Fibroblast of skin of left biceps (primary cell): ENCODE results near the gene IZUMO1R.
"Not testable (repeated sequence)": the region's sequence is repeated elsewhere in the genome, so short reads cannot be mapped to it uniquely, and the experiment has no call there.

Experiments
- DNase-seq, 2 experiments: peaks; one replicate each; pipeline ENCODE4 v3.0.0-alpha.2; 2013; ENCODE audit warnings: low read depth in 2 of 2

IZUMO1R gene

DNA sequence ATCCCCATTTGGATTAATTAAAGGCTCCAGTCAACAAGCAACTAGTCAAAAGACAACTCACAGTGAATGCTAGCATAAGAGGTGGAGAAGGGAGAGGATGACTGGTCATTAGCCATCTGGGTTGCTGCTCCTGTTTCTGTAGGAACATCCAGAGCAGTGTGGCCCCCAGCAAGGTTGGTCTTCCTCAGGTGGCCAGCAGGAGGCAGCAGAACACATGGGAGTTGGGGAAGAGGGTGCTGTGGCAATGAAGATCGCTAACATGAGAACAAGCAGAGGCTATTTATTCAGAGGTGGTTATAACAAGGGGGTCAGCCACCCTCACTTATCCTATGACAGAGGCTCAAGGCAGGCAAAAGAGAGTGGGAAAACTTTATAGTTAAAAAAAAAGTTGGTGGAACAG lies 21.3 kb downstream of the IZUMO1R start:
- no peak for DNase-seq

DNA sequence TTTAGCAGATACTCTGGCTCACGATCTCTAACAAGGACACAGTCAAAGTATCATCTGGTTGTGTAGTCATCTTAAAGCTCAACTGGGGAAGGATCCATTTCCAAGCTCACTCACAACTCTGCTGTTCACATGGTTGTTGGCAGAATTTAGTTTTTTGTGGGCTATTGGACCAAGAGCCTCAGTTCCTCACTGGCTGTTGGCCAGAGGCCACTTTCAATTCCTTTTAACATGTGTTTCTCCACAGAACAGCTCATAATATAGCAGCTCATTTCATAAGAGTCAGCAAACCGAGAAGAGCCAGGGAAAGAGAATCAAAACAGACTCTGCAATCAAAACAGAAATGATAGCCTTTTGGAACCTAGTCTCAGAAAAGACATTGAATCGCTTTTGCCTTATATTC lies 22.6 kb downstream of the IZUMO1R start:
- DNase-seq, result no peak

DNA sequence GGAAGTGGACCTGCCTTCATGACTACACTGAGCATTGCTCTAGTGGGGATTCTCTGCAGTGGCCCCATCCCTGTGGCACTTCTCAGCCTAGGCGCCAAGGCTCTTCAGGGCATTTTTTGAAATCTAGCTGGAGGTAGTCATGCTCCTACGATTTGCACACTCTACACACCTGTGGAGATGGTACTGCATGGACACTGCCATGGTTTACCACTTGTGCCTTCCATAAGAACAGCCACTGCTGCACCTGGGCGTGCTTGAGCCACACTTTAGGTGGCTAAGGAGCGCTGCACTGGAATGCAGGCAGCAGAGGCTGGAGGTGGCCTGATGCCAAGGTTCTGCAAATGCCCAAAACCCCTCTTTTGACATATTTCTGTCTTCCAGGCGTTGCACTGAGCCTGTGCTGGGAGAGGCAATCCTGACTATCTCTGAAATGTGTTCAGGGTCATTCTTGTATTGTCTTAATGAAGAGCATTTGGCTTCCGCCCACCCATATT lies 24.3 kb downstream of the IZUMO1R start:
- DNase-seq, result no peak

DNA sequence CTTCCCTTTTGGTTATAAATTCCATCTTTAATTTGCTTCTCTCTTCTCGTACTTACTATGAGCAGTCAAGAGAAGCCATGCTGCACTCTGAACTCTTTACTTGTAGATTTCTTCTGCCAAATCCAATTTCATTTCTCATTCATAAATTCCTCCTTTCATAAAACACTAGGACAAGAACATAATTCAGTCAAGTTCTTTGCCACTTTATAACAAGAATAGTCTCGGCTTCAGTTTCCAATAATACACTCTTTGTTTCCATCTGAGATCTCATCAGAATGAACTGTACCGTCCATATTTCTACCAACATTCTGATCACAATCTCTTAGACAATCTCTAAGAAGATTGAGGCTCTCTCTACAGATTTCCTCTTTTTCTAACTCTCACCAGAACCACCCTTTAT lies 25.1 kb downstream of the IZUMO1R start:
- DNase-seq, result no peak

DNA sequence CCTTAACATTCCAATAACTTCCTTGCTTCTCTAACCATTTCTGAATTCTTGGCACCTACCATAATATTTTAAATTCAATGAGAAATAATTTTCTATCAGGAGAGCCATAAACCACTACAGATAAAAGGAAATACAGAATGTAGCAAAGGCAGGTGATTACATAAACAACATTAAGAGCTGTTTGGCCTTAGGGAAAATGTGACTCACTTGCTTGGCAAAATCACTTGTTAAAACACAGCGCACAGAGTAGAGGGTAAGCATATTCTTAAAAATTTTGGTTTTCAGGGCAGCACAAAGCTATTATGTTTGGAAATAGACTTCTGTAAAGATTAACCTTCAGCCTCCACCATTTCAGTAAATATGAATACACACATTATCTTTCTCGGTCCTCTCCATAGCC lies 26.4 kb downstream of the IZUMO1R start:
- no peak for DNase-seq

DNA sequence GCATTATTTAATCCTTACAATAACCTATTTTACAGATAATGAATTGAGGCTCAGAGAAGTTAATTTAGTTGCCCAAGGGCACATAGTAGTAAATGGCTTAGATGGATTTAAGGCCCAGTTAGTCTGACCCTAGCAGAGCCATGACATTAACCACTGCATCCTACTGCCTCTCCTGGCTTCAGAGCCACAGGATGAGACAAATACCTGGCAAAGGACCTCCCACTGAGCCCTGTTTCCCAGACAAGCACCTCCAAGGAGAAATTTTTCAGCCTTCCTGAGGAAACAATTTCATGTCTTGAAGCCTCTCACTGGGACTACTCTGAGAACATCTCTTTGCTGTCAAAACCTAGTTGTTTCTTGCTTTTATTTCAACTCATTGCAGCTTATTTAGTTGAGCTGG lies 28.4 kb downstream of the IZUMO1R start:
- no peak for DNase-seq

DNA sequence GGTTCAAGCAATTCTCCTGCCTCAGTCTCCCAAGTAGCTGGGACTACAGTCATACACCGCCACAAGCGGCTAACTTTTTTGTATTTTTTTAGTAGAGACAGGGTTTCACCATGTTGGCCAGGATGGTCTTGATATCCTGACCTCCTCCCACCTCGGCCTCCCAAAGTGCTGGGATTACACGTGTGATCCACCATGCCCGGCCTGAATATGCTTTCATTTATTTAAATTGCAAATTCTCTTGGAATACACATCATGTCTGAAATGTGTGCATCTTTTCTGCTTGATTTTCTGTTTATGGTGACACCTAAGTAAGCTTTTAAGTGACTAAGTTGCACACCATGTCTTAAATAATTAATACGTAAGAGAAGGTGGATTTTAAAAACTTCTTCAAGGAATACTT lies 31.7 kb downstream of the IZUMO1R start:
- no peak for DNase-seq

DNA sequence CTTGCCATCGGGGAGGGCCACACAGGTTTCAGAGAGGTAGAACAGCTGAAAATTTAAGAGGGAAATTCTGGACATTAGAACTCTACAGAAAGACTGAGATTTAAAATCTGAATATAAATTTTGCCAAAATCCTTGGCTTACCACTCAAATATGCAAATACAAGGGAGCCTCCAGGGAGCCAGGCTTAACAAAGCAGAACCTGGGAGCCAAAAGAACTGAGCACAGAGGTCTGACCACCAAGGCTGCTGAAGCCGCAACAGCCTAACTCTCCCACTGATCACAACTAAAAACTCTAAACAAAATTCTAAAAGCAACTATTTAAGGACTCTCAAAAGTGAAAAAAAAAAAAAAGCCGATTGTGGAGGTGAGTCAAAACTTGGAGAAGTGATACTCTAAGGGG lies 34.3 kb downstream of the IZUMO1R start:
- no peak for DNase-seq

DNA sequence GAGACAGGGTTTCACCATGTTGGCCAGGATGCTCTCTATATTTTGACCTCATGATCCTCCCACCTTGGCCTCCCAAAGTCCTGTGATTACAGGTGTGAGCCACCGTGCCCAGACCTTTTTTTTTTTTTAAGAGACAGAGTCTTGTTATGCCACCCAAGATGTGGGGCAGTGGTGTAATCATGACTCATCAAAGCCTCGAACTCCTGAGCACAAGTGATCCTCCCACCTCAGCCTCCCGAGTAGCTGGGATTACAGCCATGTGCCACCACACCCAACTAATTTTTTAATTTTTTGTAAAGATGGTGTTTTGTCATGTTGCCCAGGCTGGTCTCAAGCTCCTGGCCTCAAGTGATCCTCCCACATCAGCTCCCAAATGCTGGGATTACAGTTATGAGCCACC lies 37.9 kb downstream of the IZUMO1R start:
- no peak for DNase-seq

DNA sequence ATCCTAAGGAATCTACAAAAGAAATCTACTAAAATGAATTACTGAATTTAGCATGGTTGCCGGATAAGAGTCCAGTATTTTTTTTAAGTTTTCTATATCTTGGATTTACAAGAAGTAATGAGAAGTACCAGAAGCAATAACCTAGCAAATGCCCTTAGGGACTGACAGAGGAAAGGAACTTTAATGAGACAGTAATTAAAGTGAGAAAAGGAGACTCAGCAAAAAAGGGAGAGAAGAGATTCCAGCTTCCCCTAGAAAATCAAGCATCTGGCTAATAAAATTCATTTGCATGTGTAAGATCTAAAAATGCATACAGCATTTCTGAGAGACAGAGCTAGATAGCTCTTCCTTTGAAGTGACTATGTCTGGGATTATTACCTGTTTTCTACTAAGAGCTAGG lies 39.1 kb downstream of the IZUMO1R start:
- DNase-seq, result no peak

DNA sequence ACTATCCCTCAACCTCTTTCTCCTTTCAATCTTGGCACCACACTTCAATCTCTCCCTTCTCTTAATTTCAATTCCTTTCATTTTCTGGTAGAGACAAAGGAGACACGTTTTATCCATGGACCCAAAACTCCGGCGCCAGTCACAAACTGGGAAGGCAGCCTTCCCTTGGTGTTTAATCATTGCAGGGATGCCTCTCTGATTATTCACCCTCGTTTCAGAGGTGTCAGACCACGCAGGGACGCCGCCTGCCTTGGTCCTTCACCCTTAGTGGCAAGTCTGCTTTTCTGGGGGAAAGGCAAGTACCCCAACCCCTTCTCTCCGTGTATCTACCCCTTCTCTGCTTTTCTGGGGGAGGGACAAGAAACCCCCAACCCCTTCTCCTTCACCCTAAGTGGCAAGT lies 41.9 kb downstream of the IZUMO1R start:
- DNase-seq, result not testable (repeated sequence)

DNA sequence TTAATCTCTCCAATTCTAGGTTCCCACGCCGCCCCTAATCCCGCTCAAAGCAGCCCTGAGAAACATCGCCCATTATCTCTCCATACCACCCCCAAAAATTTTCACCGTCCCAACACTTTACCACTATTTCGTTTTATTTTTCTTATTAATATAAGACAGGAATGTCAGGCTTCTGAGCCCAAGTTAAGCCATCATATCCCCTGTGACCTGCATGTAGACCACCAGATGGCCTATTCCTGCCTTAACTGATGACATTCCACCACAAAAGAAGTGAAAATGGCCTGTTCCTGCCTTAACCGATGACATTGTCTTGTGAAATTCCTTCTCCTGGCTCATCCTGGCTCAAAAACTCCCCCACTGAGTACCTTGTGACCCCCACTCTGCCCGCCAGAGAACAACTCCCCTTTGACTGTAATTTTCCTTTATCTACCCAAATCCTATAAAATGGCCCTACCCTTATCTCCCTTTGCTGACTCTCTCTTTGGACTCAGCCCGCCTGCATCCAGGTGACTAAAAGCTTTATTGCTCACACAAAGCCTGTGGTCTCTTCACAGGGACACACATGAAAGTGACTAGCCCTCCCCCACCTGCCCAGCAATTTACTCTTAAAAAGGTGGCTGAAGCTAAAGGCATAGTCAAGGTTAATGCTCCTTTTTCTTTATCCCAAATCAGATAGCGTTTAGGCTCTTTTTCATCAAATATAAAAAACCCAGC lies 46.6 kb downstream of the IZUMO1R start:
- DNase-seq, result not testable (repeated sequence)
